SK-N-MC (cell line): Measurements from ENCODE around the gene ISLR2.

Experiments
- DNase-seq: peaks from one replicate; pipeline ENCODE4 v3.0.0-alpha.2; 2011; ENCODE audit warnings: low read depth, low spot score
- H3K27ac ChIP-seq: fragments of 200-600 bp; sonication (generic); 2 replicates; pipeline ENCODE4 v1.5.1; 2016; ENCODE audit warnings: mixed run types
- H3K36me3 ChIP-seq: fragments of 200-600 bp; sonication (generic); 2 replicates; pipeline ENCODE4 v1.6.1; 2017; ENCODE audit warnings: antibody characterized with exemption, low read length, mixed read lengths; ENCODE audit not compliant: insufficient read depth
- H3K4me3 ChIP-seq: fragments of 200-600 bp; sonication (generic); 2 replicates; pipeline ENCODE4 v1.5.1; 2016
- H3K9ac ChIP-seq: fragments of 200-600 bp; sonication (generic); 2 replicates; pipeline ENCODE4 v1.8.0; 2017; ENCODE audit warnings: mixed run types, mixed read lengths; ENCODE audit not compliant: insufficient read length
- H3K9me3 ChIP-seq: fragments of 200-600 bp; sonication (generic); 2 replicates; pipeline ENCODE4 v1.6.1; 2017; ENCODE audit warnings: low read depth, mild to moderate bottlenecking, antibody characterized with exemption, low read length, moderate library complexity, mixed read lengths
- EZH2 ChIP-seq: fragments of 200-600 bp; sonication (generic); IDR thresholded peaks from one replicate; pipeline ENCODE4 v1.6.1; 2017; ENCODE audit warnings: antibody characterized with exemption
- FOXP2 ChIP-seq: optimal IDR thresholded peaks from 2 replicates; pipeline ENCODE3; 2011; ENCODE audit warnings: mild to moderate bottlenecking, moderate library complexity; ENCODE audit not compliant: insufficient read depth; ENCODE audit errors: extremely low read length, control extremely low read depth
- POLR2AphosphoS5 ChIP-seq: IDR thresholded peaks from 2 replicates; pipeline ENCODE4 v1.6.1; 2012; ENCODE audit warnings: mild to moderate bottlenecking, low read depth, low read length, borderline replicate concordance

Gene ISLR2

GRCh38 chr15:74165461-74165860 is 35.1 kb downstream of the ISLR2 start:
- H3K9me3 ChIP-seq, result no peaks in the 10 kb centered on the region
- H3K4me3 ChIP-seq, result no peak overlapping the region
- no peak for TF ChIP-seq FOXP2
- no peak for TF ChIP-seq POLR2AphosphoS5
- TF ChIP-seq EZH2, result no peak
- no peak for DNase-seq
- no peaks in the 10 kb centered on the region for H3K36me3 ChIP-seq
- no peak overlapping the region for H3K9ac ChIP-seq
- H3K27ac ChIP-seq, result no peak overlapping the region

- no peaks in the 10 kb centered on the region for H3K9me3 ChIP-seq
- DNase-seq, result no peak
- H3K36me3 ChIP-seq, result no peaks in the 10 kb centered on the region
- no peak overlapping the region for H3K27ac ChIP-seq
- H3K4me3 ChIP-seq, result no peak overlapping the region
- no peak for TF ChIP-seq EZH2
- no peak for TF ChIP-seq POLR2AphosphoS5
- TF ChIP-seq FOXP2, result no peak
- no peak overlapping the region for H3K9ac ChIP-seq
Observed at GRCh38 chr15:74167891-74168331, 37.5 kb downstream of the ISLR2 start.

GRCh38 chr15:74168711-74169126 is 38.3 kb downstream of the ISLR2 start:
- TF ChIP-seq POLR2AphosphoS5 (no peak), EZH2 (no peak), FOXP2 (no peak)
- Histone ChIP-seq H3K27ac (no peak overlapping the region), H3K36me3 (no peaks in the 10 kb centered on the region)

DNA sequence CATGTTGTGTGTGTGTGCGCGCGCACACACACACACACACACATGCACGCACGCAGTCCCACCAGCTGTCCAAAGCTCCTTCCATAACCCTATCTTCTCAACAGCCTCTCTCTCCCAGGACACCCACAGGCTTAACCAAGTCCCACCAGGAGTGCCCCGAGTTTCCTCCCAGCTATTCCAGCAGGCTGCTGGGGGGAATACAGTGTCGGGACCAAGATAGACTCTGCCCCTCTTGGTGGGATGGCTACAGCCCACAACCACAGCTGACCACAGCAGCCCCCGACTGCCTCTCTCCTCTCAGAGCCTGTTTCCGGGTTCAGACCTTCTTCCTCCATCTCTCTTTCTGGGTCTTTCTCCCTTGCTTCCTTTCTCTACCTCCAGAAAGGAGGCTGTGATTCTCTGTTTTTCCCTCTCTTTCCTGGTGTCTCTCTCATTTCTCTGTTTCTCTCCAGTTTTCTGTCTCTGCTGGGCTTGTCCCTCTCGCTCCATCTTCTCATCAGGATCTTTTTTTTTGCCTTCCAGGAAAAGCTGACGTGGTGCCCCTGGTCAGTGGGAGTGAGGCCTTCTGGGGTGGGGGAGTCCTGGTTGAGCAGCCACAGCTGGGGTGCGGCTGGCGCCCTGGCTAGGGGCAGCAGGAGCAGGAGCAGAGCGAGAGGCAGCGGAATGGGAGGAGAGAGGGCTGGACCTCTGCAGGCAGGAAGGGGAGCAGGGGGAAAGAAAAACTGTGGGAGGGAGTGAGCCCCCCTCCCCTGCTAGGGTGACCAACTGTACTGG is 39.9 kb downstream of the ISLR2 start:
- DNase-seq, result no peak
- H3K9ac ChIP-seq, result no peak overlapping the region
- no peaks in the 10 kb centered on the region for H3K9me3 ChIP-seq
- TF ChIP-seq POLR2AphosphoS5 (no peak), EZH2 (no peak), FOXP2 (no peak)
- H3K27ac ChIP-seq, result no peak overlapping the region
- no peak overlapping the region for H3K4me3 ChIP-seq
- no peaks in the 10 kb centered on the region for H3K36me3 ChIP-seq

More at GRCh38 chr15:74168711-74169126, 38.3 kb downstream of the ISLR2 start:
- DNase-seq, result no peak
- no peak overlapping the region for H3K4me3 ChIP-seq
- no peak overlapping the region for H3K9ac ChIP-seq
- no peaks in the 10 kb centered on the region for H3K9me3 ChIP-seq

- Histone ChIP-seq H3K9ac (no peak overlapping the region), H3K36me3 (no peaks in the 10 kb centered on the region), H3K27ac (no peak overlapping the region), H3K4me3 (no peak overlapping the region), H3K9me3 (no peaks in the 10 kb centered on the region)
- TF ChIP-seq FOXP2, result no peak
- TF ChIP-seq POLR2AphosphoS5, result no peak
- no peak for TF ChIP-seq EZH2
- no peak for DNase-seq
Observed at GRCh38 chr15:74170875-74171578, 40.6 kb downstream of the ISLR2 start.

- H3K9ac ChIP-seq, result no peak overlapping the region
- H3K9me3 ChIP-seq, result no peaks in the 10 kb centered on the region
- H3K36me3 ChIP-seq, result no peaks in the 10 kb centered on the region
- H3K27ac ChIP-seq, result no peak overlapping the region
- no peak overlapping the region for H3K4me3 ChIP-seq
- no peak for DNase-seq
- TF ChIP-seq EZH2, result no peak
- TF ChIP-seq FOXP2, result no peak
- no peak for TF ChIP-seq POLR2AphosphoS5
Observed at GRCh38 chr15:74171965-74172541, 41.7 kb downstream of the ISLR2 start.

GRCh38 chr15:74172701-74173379 is 42.5 kb downstream of the ISLR2 start:
- no peak overlapping the region for H3K4me3 ChIP-seq
- TF ChIP-seq EZH2, result no peak
- TF ChIP-seq FOXP2, result no peak
- TF ChIP-seq POLR2AphosphoS5, result no peak
- DNase-seq, result no peak
- no peaks in the 10 kb centered on the region for H3K9me3 ChIP-seq
- H3K27ac ChIP-seq, result no peak overlapping the region
- no peak overlapping the region for H3K9ac ChIP-seq
- H3K36me3 ChIP-seq, result no peaks in the 10 kb centered on the region
